OCI-LY3 (cell line): ENCODE results near the gene ICAM1.

Experiments used
- H2AFZ ChIP-seq: fragments of 200-600, 300-600 bp; shearing (Covaris generic); 2 replicates; pipeline ENCODE4 v1.6.0; 2014; ENCODE audit warnings: antibody characterized with exemption, low read depth, low read length
- H3K27ac ChIP-seq: fragments of 200-600, 300-600 bp; sonication (generic); 2 replicates; pipeline ENCODE4 v1.5.1; 2014; ENCODE audit warnings: mild to moderate bottlenecking, low read length, moderate library complexity, mixed read lengths
- H3K27me3 ChIP-seq: fragments of 200-600, 300-600 bp; sonication (generic); 2 replicates; pipeline ENCODE4 v1.6.1; 2014; ENCODE audit warnings: low read depth, low read length, mixed read lengths
- H3K36me3 ChIP-seq: fragments of 200-600, 300-600 bp; sonication (generic); replicated peaks from 2 replicates; pipeline ENCODE3; 2014; ENCODE audit warnings: low read depth, low read length, mixed read lengths
- H3K4me1 ChIP-seq: fragments of 300-600, 200-600 bp; sonication (generic); 2 replicates; pipeline ENCODE4 v1.6.1; 2014; ENCODE audit warnings: low read length, mixed read lengths
- H3K4me2 ChIP-seq: fragments of 200-600, 300-600 bp; sonication (generic); 2 replicates; pipeline ENCODE4 v1.6.1; 2014; ENCODE audit warnings: low read length, mixed read lengths
- H3K4me3 ChIP-seq: fragments of 300-600, 200-600 bp; sonication (generic); 2 replicates; pipeline ENCODE4 v1.5.1; 2014; ENCODE audit warnings: antibody characterized with exemption, mild to moderate bottlenecking, low read length, moderate library complexity
- H3K79me2 ChIP-seq: fragments of 300-600, 200-600 bp; shearing (Covaris generic); 2 replicates; pipeline ENCODE4 v1.6.1; 2014; ENCODE audit warnings: mild to moderate bottlenecking, low read length, mixed read lengths
- H3K9ac ChIP-seq: fragments of 300-600, 200-600 bp; shearing (Covaris generic); 2 replicates; pipeline ENCODE4 v1.6.0; 2014; ENCODE audit warnings: mild to moderate bottlenecking, low read length, moderate library complexity
- H3K9me3 ChIP-seq: fragments of 200-600, 300-600 bp; shearing (Covaris generic); 2 replicates; pipeline ENCODE4 v1.6.1; 2014; ENCODE audit warnings: low read length, mixed read lengths; ENCODE audit not compliant: insufficient read depth
- H4K20me1 ChIP-seq: fragments of 200-600, 300-600 bp; sonication (generic); 2 replicates; pipeline ENCODE4 v1.6.1; 2016; ENCODE audit warnings: low read length, mixed read lengths; ENCODE audit not compliant: insufficient read depth
- CTCF ChIP-seq: fragments of 200-600, 300-600 bp; sonication (generic); IDR thresholded peaks from 2 replicates; pipeline ENCODE4 v1.5.1; 2014; ENCODE audit warnings: antibody characterized with exemption, low read length, low read depth
- EZH2phosphoT487 ChIP-seq: fragments of 200-600 bp; shearing (Covaris generic); IDR thresholded peaks from 2 replicates; pipeline ENCODE4 v1.6.1; 2018; ENCODE audit warnings: antibody characterized with exemption, mixed run types, low read depth

The ICAM1 gene

DNA sequence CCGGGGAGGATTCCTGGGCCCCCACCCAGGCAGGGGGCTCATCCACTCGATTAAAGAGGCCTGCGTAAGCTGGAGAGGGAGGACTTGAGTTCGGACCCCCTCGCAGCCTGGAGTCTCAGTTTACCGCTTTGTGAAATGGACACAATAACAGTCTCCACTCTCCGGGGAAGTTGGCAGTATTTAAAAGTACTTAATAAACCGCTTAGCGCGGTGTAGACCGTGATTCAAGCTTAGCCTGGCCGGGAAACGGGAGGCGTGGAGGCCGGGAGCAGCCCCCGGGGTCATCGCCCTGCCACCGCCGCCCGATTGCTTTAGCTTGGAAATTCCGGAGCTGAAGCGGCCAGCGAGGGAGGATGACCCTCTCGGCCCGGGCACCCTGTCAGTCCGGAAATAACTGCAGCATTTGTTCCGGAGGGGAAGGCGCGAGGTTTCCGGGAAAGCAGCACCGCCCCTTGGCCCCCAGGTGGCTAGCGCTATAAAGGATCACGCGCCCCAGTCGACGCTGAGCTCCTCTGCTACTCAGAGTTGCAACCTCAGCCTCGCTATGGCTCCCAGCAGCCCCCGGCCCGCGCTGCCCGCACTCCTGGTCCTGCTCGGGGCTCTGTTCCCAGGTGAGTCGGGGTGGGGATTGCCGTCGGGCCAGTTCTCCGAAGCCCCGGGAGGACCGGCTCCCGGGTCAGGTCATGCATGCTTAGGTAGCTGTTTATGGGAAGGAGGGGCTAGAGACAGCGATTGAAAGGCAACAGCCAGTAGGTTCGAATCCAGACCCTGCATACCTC, at the start of gene ICAM1:
Gene ICAM1, plus strand, starts transcription at position 505 of the 779 bp plus-strand sequence. Its CDS starts 40 bp downstream, at position 545.
- no peak for TF ChIP-seq EZH2phosphoT487
- no peak for TF ChIP-seq CTCF
- H4K20me1 ChIP-seq, result peaks cover 28% of the 10 kb centered on the region
- peak within 1 kb of the TSS; percentile 98 for H3K4me2 ChIP-seq
- H3K9ac ChIP-seq, result peak within 1 kb of the TSS; percentile 95
- no peaks in the 10 kb centered on the region for H3K9me3 ChIP-seq
- peaks cover 63% of the 10 kb centered on the region for H3K79me2 ChIP-seq
- peak within 1 kb of the TSS; percentile 59; the same call in 1 of the 2 replicates for H2AFZ ChIP-seq
- peak within 1 kb of the TSS; percentile 82 for H3K4me3 ChIP-seq
- H3K36me3 ChIP-seq, result peaks cover 27% of the 10 kb centered on the region
- peak within 1 kb of the TSS; percentile 93 for H3K27ac ChIP-seq
- no peaks in the 10 kb centered on the region for H3K27me3 ChIP-seq
- H3K4me1 ChIP-seq, result peaks cover 33% of the 10 kb centered on the region

DNA sequence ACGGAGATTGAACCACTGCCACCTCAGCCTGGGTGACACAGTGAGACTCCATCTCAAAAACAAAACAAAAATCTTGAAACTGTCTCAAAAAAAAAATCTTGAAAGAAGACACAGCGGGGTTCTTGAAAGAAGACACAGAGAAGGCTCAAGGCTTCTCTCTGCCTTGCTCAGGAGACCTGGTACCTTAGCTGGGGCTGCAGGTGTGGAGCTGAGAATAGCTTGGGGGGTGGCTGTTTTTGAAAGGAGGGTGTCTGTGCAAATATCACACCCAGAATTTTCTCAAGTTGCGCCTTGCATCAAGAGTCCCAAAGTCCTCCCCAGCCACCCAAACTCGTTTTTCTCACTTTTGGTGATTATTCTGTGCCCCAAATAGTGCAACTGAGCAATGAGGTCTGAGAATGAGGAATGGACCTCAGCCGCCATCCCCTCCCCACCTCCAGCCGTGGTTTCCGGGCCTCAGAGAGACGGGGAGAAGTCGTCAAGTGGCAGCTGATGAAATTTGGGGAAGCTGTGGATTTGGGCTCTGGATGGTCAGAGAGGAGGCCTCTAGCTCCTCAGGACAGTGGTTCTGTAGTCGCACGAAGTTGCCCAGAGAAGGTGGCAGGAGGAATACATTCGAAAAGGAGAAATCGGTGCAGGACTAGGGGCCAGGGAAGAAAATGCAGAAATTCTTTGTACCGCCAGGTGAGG, 48.6 kb upstream of the ICAM1 start:
- Histone ChIP-seq H3K27ac (no peak overlapping the region), H3K4me3 (no peak overlapping the region), H3K79me2 (peaks cover 8% of the 10 kb centered on the region; the same call in 1 of the 2 replicates), H3K9me3 (no peaks in the 10 kb centered on the region), H3K9ac (no peak overlapping the region), H4K20me1 (peaks cover 23% of the 10 kb centered on the region), H3K4me1 (peaks cover 21% of the 10 kb centered on the region), H3K36me3 (peaks cover 14% of the 10 kb centered on the region), H3K27me3 (no peaks in the 10 kb centered on the region), H3K4me2 (no peak overlapping the region), H2AFZ (no peak overlapping the region)
- TF ChIP-seq EZH2phosphoT487, result no peak

DNA sequence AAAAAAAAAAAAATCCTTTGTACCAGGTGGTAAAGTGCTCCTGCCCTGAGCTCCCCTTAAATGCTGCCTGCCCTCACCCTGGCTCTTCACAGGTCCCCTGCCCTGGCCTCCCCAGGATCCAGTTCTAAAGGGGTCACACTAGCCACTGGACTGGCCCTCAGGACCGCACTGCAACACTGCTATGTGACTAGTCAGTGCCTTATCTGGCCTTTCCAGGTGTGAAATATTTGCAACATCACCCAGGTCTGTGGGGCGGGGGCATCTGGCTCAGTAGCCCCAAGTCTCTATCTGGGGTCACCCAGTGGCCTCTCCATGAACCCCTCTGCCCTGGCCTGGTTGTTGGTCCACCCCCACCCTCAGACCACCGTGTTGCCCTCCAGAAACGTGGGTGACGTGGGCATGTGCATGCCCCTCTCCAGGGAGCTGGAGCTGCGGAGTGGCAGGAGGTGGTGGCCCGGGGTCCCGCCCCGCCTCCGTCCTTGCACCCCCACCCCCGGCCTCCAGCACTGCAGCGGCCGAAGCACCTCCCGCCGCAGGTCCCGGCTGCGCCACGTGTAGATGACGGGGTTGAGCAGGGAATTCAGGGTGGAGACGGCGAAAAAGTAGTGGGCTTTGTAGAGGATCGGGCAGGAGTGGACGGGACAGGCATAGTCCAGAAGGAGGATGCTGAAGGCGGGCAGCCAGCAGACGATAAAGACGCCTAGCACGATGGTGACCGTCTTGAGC, 47.3 kb upstream of the ICAM1 start:
- Histone ChIP-seq H3K9me3 (no peaks in the 10 kb centered on the region), H3K4me3 (no peak overlapping the region), H3K79me2 (peaks cover 17% of the 10 kb centered on the region), H3K9ac (no peak overlapping the region), H3K4me2 (no peak overlapping the region), H3K36me3 (peaks cover 18% of the 10 kb centered on the region), H4K20me1 (peaks cover 31% of the 10 kb centered on the region), H2AFZ (no peak overlapping the region), H3K4me1 (peaks cover 28% of the 10 kb centered on the region), H3K27me3 (no peaks in the 10 kb centered on the region), H3K27ac (no peak overlapping the region)
- TF ChIP-seq CTCF, result no peak
- TF ChIP-seq EZH2phosphoT487, result no peak

DNA sequence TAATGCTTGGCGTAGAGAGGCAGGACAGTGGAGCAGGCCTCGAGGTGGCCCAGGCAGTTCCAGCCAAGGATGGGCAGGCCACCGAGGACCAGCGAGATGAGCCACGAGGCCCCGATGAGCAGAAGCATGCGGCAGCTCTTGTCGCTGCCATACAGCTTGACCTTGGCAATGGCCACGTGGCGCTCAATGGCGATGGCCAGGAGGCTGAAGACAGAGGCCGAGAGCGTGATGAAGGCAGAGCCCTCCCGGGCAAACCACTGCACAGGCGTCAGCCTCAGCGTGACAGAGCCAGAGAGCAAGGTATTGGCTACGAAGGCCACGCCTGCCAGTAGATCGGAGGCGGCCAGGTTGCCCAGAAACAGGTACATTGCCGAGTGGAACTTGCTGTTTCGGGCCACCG, 46.6 kb upstream of the ICAM1 start:
- H3K27ac ChIP-seq, result no peak overlapping the region
- peaks cover 21% of the 10 kb centered on the region for H3K79me2 ChIP-seq
- no peaks in the 10 kb centered on the region for H3K9me3 ChIP-seq
- H3K4me1 ChIP-seq, result peaks cover 30% of the 10 kb centered on the region
- H4K20me1 ChIP-seq, result peaks cover 33% of the 10 kb centered on the region
- TF ChIP-seq CTCF, result no peak
- TF ChIP-seq EZH2phosphoT487, result no peak
- H3K4me3 ChIP-seq, result no peak overlapping the region
- no peak overlapping the region for H3K9ac ChIP-seq
- H2AFZ ChIP-seq, result no peak overlapping the region
- no peak overlapping the region for H3K4me2 ChIP-seq
- peaks cover 18% of the 10 kb centered on the region for H3K36me3 ChIP-seq
- no peaks in the 10 kb centered on the region for H3K27me3 ChIP-seq
